CD4-positive, alpha-beta memory T cell (primary cell): Measurements from ENCODE around the gene CFLAR. TPM values are rescaled to one million over a fixed set of nuclear protein-coding genes. Genes with fewer than 3 reads are reported as not detected.

Experiments used
- CTCF ChIA-PET: fragments of 350-600 bp; sonication (Branson Sonifier 250); formaldehyde crosslinking; loops from one replicate; lab custom pipeline; 2021; ENCODE audit warnings: inconsistent platforms; ENCODE audit not compliant: partially characterized antibody; lab: Charles Lee
- POLR2A ChIA-PET: fragments of 350-600 bp; sonication (Branson Sonifier 250); formaldehyde crosslinking; loops from one replicate; lab custom pipeline; 2021; ENCODE audit not compliant: partially characterized antibody; lab: Charles Lee
- DNase-seq, 5 donors: peaks; one replicate each; pipeline versions ENCODE4 v3.0.0 to v3.0.0-alpha.2; 2020 to 2022; ENCODE audit warnings: mixed read lengths in 1 of 5
- H3K27ac ChIP-seq: one replicate; pipeline ENCODE4 v1.7.0; 2013; ENCODE audit warnings: low read depth, low read length
- H3K27me3 ChIP-seq: 2 replicates; pipeline ENCODE4 v1.7.0; 2013; ENCODE audit warnings: mild to moderate bottlenecking, low read length, moderate library complexity; ENCODE audit not compliant: insufficient read depth
- H3K36me3 ChIP-seq: 2 replicates; pipeline ENCODE4 v1.7.0; 2013; ENCODE audit warnings: mild to moderate bottlenecking, low read length, moderate library complexity; ENCODE audit not compliant: insufficient read depth
- H3K4me1 ChIP-seq: 2 replicates; pipeline ENCODE4 v1.7.0; 2013; ENCODE audit warnings: mild to moderate bottlenecking, low read length, moderate library complexity; ENCODE audit not compliant: insufficient read depth
- H3K4me3 ChIP-seq, 2 donors: one replicate each; pipeline ENCODE4 v1.7.0; 2013; ENCODE audit warnings: low read length in 2 of 2, mild to moderate bottlenecking in 1 of 2
- H3K9me3 ChIP-seq, 2 donors: one replicate each; pipeline ENCODE4 v1.7.0; 2013; ENCODE audit warnings: low read length in 2 of 2, control low read depth in 1 of 2; ENCODE audit not compliant: control insufficient read depth in 1 of 2
- H3K27ac Mint-ChIP-seq, 7 donors: one replicate each; pipeline ENCODE4 v1.8.0; 2020 to 2021; ENCODE audit warnings: mixed read lengths in 7 of 7, mild to moderate bottlenecking in 6 of 7, inconsistent platforms in 3 of 7, moderate library complexity in 3 of 7
- H3K27me3 Mint-ChIP-seq, 2 donors: one replicate each; pipeline ENCODE4 v1.8.0; 2020 to 2021; ENCODE audit warnings: mixed read lengths in 2 of 2
- H3K36me3 Mint-ChIP-seq, 2 donors: one replicate each; pipeline ENCODE4 v1.8.0; 2020 to 2021; ENCODE audit warnings: mixed read lengths in 2 of 2, inconsistent platforms in 1 of 2, mild to moderate bottlenecking in 1 of 2
- H3K4me1 Mint-ChIP-seq, 4 donors: one replicate each; pipeline ENCODE4 v1.8.0; 2020 to 2021; ENCODE audit warnings: mixed read lengths in 4 of 4, mild to moderate bottlenecking in 1 of 4
- H3K4me3 Mint-ChIP-seq, 8 donors: one replicate each; pipeline ENCODE4 v1.8.0; 2020 to 2021; ENCODE audit warnings: mixed read lengths in 8 of 8, mild to moderate bottlenecking in 7 of 8, moderate library complexity in 6 of 8, inconsistent platforms in 3 of 8
- H3K9me3 Mint-ChIP-seq, 8 donors: one replicate each; pipeline ENCODE4 v1.8.0; 2020 to 2021; ENCODE audit warnings: mixed read lengths in 8 of 8, mild to moderate bottlenecking in 5 of 8, inconsistent platforms in 3 of 8, moderate library complexity in 1 of 8
- intact Hi-C: fragments of 100-400 bp; cut with micrococcal nuclease; formaldehyde crosslinking; loops from one replicate; pipeline ENCODE4 v1.15.1; 2023
- polyA plus RNA-seq, 2 donors: library from polyadenylated mRNA; unstranded; fragments of 300-500 nt; fragmentation: Illumina TruSeq; gene quantifications; one replicate each; pipeline ENCODE4 v1.2.3, GENCODE V29; 2021
- total RNA-seq, 2 experiments: library from RNA; stranded (reverse); gene quantifications; one replicate each; pipeline ENCODE4 v1.2.3, GENCODE V29; 2021

CFLAR gene
- total and polyA plus RNA-seq, 4 experiments from 2014 or later = 127 to 235 (median 188) TPM

DNA sequence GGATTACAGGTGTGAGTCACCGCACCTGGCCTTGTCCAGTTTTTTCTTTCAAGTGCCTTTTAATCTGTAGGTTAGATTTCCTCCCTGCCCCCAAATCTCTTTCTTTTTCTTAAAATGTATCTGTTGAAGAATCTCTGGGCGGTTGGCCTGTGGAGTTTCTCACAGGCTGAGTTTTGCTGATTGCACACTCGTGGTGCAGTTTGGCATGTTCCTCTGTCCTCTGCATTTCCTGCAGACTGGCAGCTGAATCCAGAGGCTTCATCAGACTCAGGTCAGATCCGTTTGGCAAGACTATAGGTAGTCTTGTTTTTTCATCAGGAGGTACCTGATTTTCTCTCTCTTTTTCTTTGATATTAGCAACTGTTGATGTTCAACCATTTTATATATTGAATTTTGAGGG lies 72.5 kb downstream of the CFLAR start:
- ChIA-PET POLR2A (no interaction called here), CTCF (interaction anchor here (1.3 to 4.6 kb wide), 3 partner anchors 11 to 45 kb away, joined by 3 to 53 read pairs (median 8); no protein-coding TSS in a partner anchor)
- Mint-ChIP-seq H3K4me1 (peaks cover 54 to 98% (median 71%) of the 10 kb centered on the region in 4 donors), H3K4me3 (peak overlapping the region in 5 of 8 donors; percentile 13 to 68 (median 45)), H3K27me3 (no peaks in the 10 kb centered on the region), H3K9me3 (peaks cover 0 to 3% (median 0%) of the 10 kb centered on the region in 8 donors), H3K27ac (peak overlapping the region; percentile 48 to 92 (median 81)), H3K36me3 (peaks cover 47 to 58% of the 10 kb centered on the region in 2 donors)
- peak overlapping the region; percentile 6 for H3K27ac ChIP-seq
- peaks cover 86% of the 10 kb centered on the region for H3K4me1 ChIP-seq
- no peak overlapping the region for H3K4me3 ChIP-seq
- no peak for DNase-seq
- intact Hi-C loops = no loop called here
- peaks cover 10% of the 10 kb centered on the region for H3K36me3 ChIP-seq
- no peaks in the 10 kb centered on the region for H3K27me3 ChIP-seq
- H3K9me3 ChIP-seq = no peaks in the 10 kb centered on the region

DNA sequence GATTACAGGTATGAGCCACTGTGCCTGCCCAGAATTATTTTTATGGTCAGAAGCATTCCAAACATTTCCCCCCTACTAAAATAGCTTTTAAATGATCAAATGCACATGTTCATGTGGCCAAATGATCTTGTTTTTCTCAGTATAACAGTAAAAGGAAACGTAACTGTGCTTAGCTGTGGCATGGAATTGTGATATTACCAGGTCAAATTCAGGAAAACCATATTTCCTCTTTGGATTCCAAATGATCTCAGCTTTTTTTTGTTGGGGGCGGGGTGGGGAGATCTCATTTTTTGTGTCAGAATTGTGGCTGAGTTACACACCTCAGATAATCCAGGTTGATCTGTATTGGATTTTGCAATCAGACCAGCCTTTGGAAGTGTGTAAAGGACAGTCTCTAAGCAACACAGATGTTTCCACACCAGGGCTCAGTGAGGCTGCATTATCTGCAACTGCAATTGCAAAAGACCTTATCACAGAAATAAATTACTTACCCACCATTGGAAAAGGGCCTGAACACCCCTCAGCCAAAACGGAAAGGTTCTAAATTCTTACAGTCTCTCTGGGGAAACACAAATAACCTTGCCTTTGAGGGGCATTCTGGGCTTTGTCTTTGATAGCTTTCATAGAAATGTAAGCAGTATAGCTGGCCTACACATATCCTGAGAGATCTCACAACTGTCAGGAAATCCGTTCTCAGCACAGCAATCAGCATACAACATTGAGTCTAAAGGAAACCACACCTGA lies 75.3 kb downstream of the CFLAR start:
- Histone ChIP-seq H3K4me3 (peak overlapping the region in 1 of 2 donors; percentile 21), H3K9me3 (no peaks in the 10 kb centered on the region), H3K27ac (peak overlapping the region; percentile 45), H3K36me3 (peaks cover 17% of the 10 kb centered on the region), H3K4me1 (peaks cover 98% of the 10 kb centered on the region), H3K27me3 (no peaks in the 10 kb centered on the region)
- intact Hi-C loops = no loop called here
- H3K36me3 Mint-ChIP-seq = peaks cover 58 to 59% of the 10 kb centered on the region in 2 donors
- DNase-seq = peak; percentile 41 to 59 (median 51)
- peaks cover 0 to 3% (median 0%) of the 10 kb centered on the region in 8 donors for H3K9me3 Mint-ChIP-seq
- peak overlapping the region; percentile 68 to 81 (median 76) for H3K4me3 Mint-ChIP-seq
- ChIA-PET POLR2A (interaction anchor here (0.6 to 5.4 kb wide), 9 partner anchors 8 to 260 kb away, joined by 3 to 61 read pairs (median 6); partner anchors contain the start of genes CASP10, CFLAR, STRADB and TRAK2), CTCF (interaction anchor here (2.3 to 8.0 kb wide), 3 partner anchors 9 to 42 kb away, joined by 9 to 125 read pairs (median 27); partner anchors contain the start of gene CASP10)
- no peaks in the 10 kb centered on the region for H3K27me3 Mint-ChIP-seq
- H3K27ac Mint-ChIP-seq = peak overlapping the region; percentile 77 to 95 (median 92)
- peaks cover 53 to 96% (median 72%) of the 10 kb centered on the region in 4 donors for H3K4me1 Mint-ChIP-seq

DNA sequence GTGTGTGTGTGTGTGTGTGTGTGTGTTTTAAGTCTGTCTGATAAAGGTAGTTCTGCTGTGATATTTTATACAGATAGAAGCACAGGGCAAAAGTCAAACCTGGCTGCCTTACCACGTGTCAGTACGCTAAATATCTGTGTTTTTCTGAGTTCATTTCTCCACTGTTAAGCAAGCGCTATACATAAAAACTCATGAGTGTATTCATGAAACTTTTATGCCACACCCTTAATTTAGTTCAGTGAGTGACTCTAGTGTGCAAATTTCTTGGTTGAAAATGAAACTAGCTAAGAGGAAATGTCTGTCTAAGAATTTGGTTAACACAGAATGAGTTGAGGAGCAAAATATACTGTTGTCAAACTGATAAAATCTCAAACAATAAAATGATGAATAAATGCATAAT lies 78.1 kb downstream of the CFLAR start:
- Mint-ChIP-seq H3K27ac (peak overlapping the region; percentile 62 to 95 (median 91)), H3K4me1 (peaks cover 46 to 79% (median 62%) of the 10 kb centered on the region in 4 donors), H3K27me3 (no peaks in the 10 kb centered on the region), H3K36me3 (peaks cover 58 to 59% of the 10 kb centered on the region in 2 donors), H3K4me3 (peak overlapping the region; percentile 54 to 93 (median 80)), H3K9me3 (no peaks in the 10 kb centered on the region)
- peaks cover 77% of the 10 kb centered on the region for H3K4me1 ChIP-seq
- ChIA-PET POLR2A (interaction anchor here (0.8 to 5.4 kb wide), 11 partner anchors 8 to 330 kb away, joined by 3 to 61 read pairs (median 5); partner anchors contain the start of genes CASP10, CLK1 and NIF3L1), CTCF (interaction anchor here (1.0 to 8.0 kb wide), 10 partner anchors 8 to 481 kb away, joined by 3 to 125 read pairs (median 4); partner anchors contain the start of genes CASP10 and ORC2)
- peak in 3 of 5 donors; percentile 29 to 36 (median 32) for DNase-seq
- H3K36me3 ChIP-seq = peaks cover 16% of the 10 kb centered on the region
- no peak overlapping the region for H3K4me3 ChIP-seq
- peak overlapping the region; percentile 41 for H3K27ac ChIP-seq
- intact Hi-C loops = no loop called here
- H3K27me3 ChIP-seq = no peaks in the 10 kb centered on the region
- H3K9me3 ChIP-seq = no peaks in the 10 kb centered on the region

DNA sequence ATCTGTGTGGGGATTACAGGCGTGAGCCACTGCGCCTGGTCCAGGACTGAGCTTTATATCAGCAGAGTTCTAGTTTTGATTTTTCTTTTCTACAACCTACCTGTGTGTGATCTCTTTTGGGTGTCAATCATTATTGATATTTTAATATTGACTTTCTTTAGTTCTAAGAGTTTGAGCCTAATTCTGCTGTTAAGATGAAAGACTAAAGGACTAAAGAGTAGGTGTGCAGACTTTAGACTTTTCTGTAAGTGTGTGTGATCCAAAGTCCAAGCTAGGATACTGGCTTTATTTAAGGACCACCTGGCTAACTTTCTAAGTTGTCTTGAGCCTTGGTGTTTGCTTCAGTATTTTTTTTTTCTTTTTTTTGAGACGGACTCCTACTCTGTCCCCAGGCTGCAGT lies 79.4 kb downstream of the CFLAR start:
- intact Hi-C loops = no loop called here
- Mint-ChIP-seq H3K36me3 (peaks cover 58 to 62% of the 10 kb centered on the region in 2 donors), H3K4me3 (peak overlapping the region in 7 of 8 donors; percentile 17 to 77 (median 41)), H3K27ac (peak overlapping the region; percentile 44 to 95 (median 84)), H3K27me3 (no peaks in the 10 kb centered on the region), H3K9me3 (no peaks in the 10 kb centered on the region), H3K4me1 (peaks cover 45 to 71% (median 57%) of the 10 kb centered on the region in 4 donors)
- no peak overlapping the region for H3K27ac ChIP-seq
- ChIA-PET CTCF (interaction anchor here (0.6 to 8.0 kb wide), 8 partner anchors 10 to 170 kb away, joined by 3 to 125 read pairs (median 4); partner anchors contain the start of gene CASP10), POLR2A (interaction anchor here (0.9 to 5.4 kb wide), 11 partner anchors 9 to 331 kb away, joined by 3 to 61 read pairs (median 5); partner anchors contain the start of genes CASP10, CLK1, NIF3L1 and PPIL3)
- H3K4me3 ChIP-seq = no peak overlapping the region
- no peaks in the 10 kb centered on the region for H3K27me3 ChIP-seq
- H3K4me1 ChIP-seq = peaks cover 64% of the 10 kb centered on the region
- H3K9me3 ChIP-seq = no peaks in the 10 kb centered on the region
- DNase-seq = no peak
- H3K36me3 ChIP-seq = peaks cover 16% of the 10 kb centered on the region

DNA sequence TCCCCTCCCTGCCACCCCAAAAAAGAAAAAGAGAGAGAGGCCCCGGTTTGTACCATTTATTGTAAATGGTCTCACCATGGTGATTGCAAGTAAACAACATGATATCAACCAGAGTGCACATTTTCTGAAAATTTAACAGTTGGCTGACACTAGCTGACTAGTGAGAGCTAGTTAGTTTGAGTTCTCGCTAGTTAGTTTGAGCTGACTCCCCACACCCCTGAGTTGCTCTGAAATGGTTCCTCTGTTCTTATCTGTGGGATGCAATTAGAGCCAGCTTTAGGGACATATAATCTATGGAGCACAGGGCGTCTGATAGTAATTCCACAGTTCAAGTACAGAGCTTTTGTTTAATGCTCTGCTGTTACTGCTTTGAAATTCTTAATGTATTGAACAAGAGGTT lies 80.0 kb downstream of the CFLAR start:
- H3K9me3 ChIP-seq = no peaks in the 10 kb centered on the region
- H3K4me1 ChIP-seq = peaks cover 59% of the 10 kb centered on the region
- intact Hi-C loops = no loop called here
- Mint-ChIP-seq H3K36me3 (peaks cover 58 to 61% of the 10 kb centered on the region in 2 donors), H3K9me3 (no peaks in the 10 kb centered on the region), H3K4me3 (peak overlapping the region in 3 of 8 donors; percentile 7 to 40 (median 20)), H3K4me1 (peaks cover 43 to 66% (median 53%) of the 10 kb centered on the region in 4 donors), H3K27ac (peak overlapping the region; percentile 72 to 92 (median 84)), H3K27me3 (no peaks in the 10 kb centered on the region)
- ChIA-PET CTCF (interaction anchor here (0.6 to 8.0 kb wide), 8 partner anchors 9 to 169 kb away, joined by 3 to 125 read pairs (median 4); partner anchors contain the start of gene CASP10), POLR2A (interaction anchor here (1.0 to 5.4 kb wide), 6 partner anchors 9 to 307 kb away, joined by 3 to 48 read pairs (median 4); partner anchors contain the start of genes CASP10, NIF3L1 and PPIL3)
- H3K4me3 ChIP-seq = no peak overlapping the region
- H3K36me3 ChIP-seq = peaks cover 16% of the 10 kb centered on the region
- no peak for DNase-seq
- no peaks in the 10 kb centered on the region for H3K27me3 ChIP-seq
- H3K27ac ChIP-seq = no peak overlapping the region

DNA sequence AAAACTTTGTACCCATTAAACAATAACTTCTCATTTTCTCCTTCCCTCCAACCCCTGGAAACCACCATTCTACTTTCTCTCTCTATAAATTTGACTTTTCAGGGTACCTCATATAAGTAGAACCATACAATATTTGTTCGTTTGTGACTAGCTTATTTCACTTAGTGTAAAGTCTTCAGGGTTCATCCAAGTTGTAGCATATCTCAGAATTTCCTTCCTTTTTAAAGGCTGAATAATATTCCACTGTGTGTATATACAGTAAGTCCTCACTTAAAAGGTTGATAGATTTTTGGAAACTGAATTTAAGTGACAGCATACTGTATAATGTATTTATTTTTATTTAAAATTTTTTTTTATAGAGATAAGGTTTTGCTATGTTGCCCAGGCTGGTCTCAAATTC lies 80.8 kb downstream of the CFLAR start:
- ChIA-PET CTCF (interaction anchor here (1.0 to 8.0 kb wide), 5 partner anchors 8 to 40 kb away, joined by 3 to 125 read pairs (median 12); partner anchors contain the start of gene CASP10), POLR2A (interaction anchor here (1.0 to 2.1 kb wide), 3 partner anchors 27 to 308 kb away, joined by 3 to 5 read pairs (median 3); partner anchors contain the start of genes NIF3L1 and PPIL3)
- Mint-ChIP-seq H3K27ac (peak overlapping the region in 6 of 7 donors; percentile 53 to 92 (median 74)), H3K4me3 (peak overlapping the region in 1 of 8 donors; percentile 29), H3K9me3 (no peaks in the 10 kb centered on the region), H3K4me1 (peaks cover 37 to 62% (median 46%) of the 10 kb centered on the region in 4 donors), H3K27me3 (no peaks in the 10 kb centered on the region), H3K36me3 (peaks cover 56 to 57% of the 10 kb centered on the region in 2 donors)
- H3K27me3 ChIP-seq = no peaks in the 10 kb centered on the region
- DNase-seq = no peak
- no peaks in the 10 kb centered on the region for H3K9me3 ChIP-seq
- intact Hi-C loops = no loop called here
- H3K4me1 ChIP-seq = peaks cover 51% of the 10 kb centered on the region
- H3K27ac ChIP-seq = no peak overlapping the region
- peaks cover 16% of the 10 kb centered on the region for H3K36me3 ChIP-seq
- H3K4me3 ChIP-seq = no peak overlapping the region
